ENCODE results near the gene SLC16A3.
"Not testable (repeated sequence)": the region's sequence is repeated elsewhere in the genome, so short reads cannot be mapped to it uniquely, and the experiment has no call there.

The SLC16A3 gene

DNA sequence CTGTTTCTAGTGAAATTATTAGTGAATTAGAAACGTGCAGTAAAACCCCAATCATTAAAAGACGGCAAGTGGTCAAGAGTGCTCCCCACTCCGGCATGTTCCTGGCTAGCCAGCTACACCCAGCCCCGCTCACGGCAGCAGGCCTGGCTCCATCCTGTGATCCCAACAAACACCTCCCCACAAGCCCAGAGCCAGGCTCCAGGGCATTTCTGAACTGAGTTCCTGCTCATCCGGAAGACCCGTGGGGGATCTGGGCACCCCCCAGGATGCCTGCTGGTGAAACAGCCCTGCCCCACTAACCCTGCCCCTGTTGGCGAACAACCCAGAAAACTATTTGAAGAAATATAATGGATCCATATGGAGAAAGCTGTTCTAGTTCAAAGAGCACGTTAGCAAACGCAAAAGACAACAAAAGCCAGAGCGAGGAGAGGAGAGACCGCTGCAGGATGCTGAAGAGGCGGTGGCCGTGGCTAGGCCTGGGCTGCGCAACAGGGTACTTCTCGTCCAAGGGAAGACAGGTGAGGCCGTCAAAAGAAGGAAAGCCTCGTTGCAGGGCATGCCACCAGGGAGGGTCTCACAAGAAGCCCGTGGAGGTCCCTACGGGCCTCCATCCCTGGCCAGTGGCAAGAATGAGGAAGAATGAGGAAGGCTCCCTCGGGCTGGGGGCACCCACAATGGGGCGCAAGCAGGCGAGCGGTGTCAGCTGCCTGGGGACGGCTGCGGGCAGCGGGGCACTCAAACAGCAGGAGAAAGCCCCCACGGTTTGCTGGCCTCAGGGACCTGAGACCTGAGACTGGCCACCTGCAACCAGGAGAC is 19.2 kb downstream of the SLC16A3 start:
- no peak for DNase-seq

DNA sequence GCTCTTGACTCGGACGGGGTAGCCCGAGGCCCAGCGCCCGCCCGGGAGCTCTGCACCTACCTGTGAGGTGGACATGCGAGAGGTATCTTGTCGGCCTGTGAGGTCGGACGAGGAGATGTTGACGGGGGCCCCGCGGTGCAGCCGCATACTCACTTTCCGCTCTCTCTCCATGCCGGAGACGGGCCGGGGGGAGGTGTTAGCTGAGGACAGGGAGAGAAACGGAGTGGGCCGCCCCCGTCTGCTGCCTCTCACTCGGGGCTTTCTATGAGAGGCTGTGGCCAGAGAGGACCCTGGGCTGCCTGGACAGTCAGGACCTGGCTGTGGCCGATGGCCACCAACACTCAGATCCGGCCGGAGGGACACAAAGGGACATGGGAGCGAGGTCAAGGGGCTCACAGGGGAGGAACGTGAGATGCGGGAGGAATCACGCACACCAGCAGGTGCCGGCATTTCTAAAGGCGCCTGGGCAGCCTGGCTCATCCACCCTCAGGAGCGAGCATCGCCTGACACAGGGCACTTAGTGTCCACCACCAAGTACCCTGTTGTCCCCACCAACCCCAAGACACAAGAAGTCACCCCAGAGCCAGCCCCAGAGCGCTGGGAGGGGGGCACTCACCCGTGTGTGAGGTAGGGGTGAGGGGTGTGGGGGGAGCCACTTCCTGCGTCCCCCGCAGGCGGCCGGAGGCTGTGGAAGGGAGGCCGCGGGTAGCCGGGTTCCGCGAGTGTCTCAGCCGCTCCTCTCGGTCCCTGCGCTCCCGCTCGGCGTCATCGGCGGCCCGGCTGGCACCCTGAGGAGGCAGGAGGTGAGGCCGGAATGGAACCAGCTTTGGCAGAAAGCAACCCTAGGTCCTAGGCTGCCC is 20.2 kb downstream of the SLC16A3 start:
- no peak for DNase-seq

DNA sequence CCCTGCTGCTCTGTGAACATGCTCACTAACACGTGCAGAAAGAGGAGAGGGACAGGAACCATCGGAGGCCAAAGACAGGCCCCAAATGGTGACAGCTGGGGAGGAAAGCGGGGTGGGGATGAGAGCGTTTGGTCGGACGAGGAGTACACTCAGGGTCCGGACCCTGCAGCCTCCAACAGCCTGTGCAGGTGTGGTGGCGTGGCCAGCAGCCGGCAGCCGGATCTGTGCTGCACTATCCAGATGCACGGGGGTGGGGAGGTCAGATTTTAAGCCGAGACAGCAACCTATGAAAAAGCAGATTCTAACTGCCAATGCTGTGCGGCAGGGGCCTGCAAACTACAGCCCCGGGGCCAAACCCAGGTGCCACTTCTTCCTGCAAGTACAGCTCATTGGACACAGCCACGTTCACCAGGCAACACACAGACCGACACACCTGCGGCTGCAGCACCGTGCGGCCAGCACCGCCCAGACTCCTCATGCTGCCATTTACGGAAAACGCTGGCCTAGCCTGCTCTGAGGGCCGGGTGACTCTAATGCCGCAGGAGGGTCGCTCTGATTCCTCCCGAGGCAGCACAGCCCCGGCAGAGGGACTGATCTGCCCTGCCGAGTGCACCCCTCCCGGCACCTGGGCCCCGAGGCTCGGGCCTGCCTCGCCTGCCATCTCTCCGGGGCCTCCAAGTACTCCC is 21.2 kb downstream of the SLC16A3 start:
- DNase-seq, result no peak

DNA sequence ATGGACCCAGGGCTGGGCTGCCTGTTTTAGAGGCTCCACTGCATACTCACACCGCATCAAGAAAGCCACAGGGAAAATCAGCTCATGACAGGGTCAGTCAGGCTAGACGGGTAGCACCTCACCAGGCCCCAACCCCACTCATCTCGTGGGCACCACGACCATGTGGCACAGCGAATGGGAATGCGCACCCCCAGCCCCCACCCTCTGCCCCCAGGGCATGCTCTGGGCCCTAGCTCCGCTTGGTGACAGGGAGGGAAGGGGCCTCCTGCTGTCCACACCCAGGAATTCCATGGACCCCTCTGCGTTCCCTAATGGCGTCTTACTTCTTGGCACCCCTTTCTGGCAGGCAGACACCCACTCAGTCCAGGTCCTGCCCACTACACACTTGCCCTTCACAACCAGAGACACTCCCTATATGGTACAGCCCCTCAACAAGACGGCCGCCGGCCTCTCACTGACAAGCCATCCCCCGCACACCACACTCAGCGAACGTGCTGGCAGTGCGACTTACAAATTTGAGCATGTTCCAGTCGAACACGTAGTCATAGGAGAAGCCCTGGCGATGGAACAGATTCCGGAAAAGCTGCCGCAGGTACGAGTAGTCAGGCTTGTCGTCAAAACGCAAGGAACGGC is 22.1 kb downstream of the SLC16A3 start:
- no peak for DNase-seq

DNA sequence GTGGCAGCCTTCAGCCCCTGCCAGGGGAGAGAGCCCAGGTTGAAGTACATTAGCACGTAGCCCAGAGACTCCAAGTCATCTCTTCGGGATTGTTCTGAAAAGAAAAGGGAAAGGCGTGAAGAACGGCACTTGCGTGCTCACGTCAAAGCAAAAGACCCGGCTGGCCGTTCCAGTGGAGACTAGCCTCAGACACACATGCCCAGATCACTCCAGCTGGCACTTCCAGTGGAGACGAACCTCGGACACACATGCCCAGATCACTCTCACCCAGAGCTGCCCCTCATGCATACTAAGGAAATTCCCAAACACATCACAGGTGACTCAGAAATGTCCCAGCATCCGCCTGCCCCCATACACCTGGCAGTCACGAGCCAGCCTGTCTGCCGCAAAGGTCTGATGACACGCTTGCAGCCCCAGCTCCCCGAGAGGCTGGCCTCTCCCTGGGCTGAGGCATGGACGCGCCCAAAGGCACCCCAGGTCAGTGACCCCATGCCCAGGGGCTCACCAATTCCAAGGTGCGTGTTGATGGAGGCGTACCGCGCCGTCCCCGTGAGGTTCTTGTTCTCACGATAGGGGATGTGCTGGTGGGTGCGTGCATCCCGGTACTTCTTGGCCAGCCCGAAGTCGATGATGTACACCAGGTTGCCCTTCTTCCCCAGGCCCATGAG is 23.8 kb downstream of the SLC16A3 start:
- no peak for DNase-seq

GRCh38 chr17:82253179-82253544 is 24.3 kb downstream of the SLC16A3 start:
- no peak for DNase-seq

DNA sequence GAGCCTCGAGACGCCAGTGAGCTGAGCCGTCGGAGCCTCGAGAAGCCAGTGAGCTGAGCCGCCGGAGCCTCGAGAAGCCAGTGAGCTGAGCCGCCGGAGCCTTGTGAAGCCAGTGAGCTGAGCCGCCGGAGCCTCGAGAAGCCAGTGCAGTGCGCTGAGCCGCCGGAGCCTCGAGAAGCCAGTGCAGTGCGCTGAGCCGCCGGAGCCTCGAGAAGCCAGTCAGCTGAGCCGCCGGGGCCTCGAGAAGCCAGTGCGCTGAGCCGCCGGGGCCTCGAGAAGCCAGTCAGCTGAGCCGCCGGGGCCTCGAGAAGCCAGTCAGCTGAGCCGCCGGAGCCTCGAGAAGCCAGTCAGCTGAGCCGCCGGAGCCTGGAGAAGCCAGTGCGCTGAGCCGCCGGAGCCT is 25.3 kb downstream of the SLC16A3 start:
- DNase-seq, result not testable (repeated sequence)

DNA sequence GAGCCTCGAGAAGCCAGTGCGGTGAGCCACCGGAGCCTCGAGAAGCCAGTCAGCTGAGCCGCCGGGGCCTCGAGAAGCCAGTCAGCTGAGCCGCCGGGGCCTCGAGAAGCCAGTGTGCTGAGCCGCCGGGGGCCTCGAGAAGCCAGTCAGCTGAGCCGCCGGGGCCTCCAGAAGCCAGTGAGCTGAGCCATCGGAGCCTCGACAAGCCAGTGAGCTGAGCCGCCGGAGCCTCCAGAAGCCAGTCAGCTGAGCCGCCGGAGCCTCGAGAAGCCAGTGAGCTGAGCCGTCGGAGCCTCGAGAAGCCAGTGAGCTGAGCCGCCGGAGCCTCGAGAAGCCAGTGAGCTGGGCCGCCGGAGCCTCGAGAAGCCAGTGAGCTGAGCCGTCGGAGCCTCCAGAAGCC is 25.9 kb downstream of the SLC16A3 start:
- DNase-seq, result not testable (repeated sequence)

DNA sequence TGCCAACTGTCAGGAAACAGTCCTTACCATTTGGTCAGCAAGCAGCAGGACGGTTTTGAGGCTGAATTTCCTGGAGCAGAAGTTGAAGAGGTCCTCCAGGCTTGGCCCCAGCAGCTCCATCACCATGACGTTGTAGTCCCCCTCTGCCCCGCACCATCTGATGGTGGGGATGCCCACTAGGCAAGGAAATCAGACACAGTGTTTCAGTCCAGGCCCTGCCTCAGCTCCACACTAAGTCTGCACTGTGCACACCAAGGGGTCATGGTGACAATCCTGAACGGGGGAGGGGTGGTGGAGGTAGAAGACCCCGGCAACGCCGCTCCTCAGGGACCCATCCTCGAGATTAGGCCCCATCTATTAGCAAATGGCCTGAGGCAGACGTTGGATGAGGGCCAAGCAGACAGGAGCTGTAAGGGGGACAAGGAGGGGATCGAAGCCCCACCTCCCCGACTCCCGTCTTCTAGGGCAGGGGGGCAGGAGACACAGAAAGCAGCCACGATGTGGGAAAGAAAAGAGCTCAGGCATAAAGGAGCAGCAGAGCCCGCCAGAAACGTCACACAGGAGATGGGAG is 26.6 kb downstream of the SLC16A3 start:
- DNase-seq, result no peak

DNA sequence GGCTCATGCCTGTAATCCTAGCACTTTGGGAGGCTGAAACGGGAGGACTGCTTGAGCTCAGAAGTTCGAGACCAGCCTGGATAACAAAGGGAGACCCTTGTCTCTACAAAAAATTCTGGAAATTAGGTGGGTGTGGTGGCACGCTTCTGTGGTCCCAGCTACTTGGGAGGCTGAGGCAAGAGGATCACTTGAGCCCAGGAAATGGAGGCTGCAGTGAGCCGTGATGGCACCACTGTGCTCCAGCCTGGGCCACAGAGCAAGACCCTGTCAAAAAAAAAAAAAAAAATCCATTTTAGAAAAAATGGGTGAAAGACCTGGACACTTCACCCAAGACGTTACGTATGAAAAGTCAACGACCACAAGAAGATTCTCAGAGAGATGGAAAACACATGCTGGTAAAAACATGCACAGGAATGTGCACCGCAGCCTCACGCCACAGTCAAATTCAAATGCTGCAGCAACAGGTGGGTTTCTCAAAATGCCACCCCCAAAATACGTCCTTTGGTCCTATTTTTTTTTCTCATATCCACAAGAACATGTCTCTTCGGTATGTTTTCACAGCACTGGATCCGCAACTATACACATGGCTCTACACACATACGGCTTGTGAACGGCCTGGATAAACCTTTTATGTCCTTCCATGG is 27.5 kb downstream of the SLC16A3 start:
- no peak for DNase-seq

GRCh38 chr17:82257473-82257872 is 28.6 kb downstream of the SLC16A3 start:
- DNase-seq, result no peak

DNA sequence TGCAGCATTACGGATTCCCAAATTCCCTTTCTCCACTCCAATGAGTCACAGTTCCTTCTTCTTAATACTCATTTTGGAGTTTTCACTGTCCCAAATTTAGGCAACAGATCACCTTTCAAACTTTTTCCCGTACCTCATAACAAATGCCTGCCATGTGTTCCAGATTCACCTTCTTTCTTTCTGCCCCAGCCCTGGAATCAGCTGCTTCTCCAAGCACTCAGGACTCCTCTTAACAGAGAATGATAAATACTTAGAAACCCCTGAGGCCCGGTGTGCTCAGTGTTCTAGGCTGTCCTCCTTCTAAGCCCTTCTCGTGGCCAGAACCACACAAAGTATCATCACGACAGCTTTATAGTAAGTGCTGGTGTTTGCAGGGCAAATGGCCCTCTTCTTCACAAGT is 29.7 kb downstream of the SLC16A3 start:
- no peak for DNase-seq

GRCh38 chr17:82259972-82260961 is 31.4 kb downstream of the SLC16A3 start:
- not testable (repeated sequence) for DNase-seq

- DNase-seq, result no peak
These were observed 33.5 kb downstream of the SLC16A3 start for GRCh38 chr17:82262344-82262743.

- DNase-seq, result no peak
These were observed 34.8 kb downstream of the SLC16A3 start for GRCh38 chr17:82263641-82264040.

- no peak for DNase-seq
These were observed 37.3 kb downstream of the SLC16A3 start for GRCh38 chr17:82266142-82266541.

DNA sequence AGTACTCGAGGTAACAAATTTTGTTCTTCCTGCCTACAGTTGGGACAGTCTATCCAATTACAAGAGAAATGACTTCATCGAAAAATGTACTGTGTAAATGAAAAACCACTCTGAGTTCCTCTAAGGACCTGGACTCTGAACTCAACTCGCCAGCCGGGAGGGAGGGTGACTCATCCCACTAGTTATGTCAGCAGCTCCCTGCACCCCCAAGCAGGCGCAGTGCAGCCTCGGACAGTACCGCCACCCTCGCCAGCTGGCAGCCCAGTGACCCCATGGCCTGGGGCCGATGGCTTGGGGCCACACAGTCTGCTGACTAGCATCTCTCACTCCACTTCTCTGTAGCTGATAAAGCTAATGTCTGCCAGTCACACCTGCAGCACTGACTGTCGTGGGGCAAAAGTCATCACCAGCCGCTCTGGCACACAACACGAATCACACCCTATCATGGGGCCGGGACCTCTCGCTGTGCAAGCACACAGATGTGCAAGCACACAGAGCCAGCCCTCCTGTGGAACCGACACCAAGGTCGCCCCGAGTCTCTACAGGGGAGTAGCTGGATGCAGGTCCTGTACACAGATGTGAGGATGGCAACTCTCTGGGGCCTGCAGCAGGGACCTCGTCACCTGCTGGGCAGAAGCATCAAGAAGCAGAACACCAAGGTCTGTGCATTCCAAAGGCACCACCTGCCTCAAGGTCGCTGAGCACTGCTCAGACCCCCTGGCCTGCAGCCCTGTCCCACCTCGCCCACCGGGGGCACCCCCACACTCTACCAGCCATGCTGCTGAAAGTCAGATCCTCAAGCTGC is 38.9 kb downstream of the SLC16A3 start:
- peak; percentile 50 for DNase-seq

DNA sequence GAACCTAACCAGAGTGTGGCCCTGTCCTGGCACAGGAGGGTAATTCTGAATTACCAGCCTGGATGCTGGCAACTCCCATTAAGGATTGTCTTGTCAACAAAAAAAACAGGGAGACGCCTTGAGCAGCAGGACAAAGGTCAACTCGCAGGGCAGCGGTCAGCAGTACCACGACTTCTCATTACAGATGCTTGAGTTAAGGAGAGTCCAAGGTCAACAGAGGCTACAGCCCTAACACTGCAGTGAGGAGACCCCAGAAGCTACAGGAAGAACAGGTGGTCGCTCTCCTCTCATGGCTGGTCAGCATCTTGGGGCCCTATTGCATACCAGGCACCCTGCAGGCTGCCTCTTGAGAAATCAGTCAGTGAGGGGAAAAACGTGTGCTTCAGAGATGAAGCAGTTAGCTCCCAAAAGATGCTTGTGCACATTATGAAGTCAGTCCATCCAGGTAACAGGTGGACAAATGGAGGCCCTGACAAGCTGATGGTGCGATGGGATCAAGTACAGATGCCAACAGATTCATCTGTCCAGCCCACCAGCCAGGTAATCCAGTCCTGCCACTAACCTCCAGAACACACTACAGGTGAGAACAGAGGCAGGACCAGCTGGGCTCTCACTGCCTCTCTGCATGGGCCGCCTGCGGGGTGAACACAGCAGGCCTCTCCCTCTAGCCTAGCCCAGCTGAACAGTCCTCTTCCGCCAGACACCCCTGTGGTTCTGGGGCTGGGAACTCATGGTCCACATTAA is 40.5 kb downstream of the SLC16A3 start:
- no peak for DNase-seq

Data from GOT3 (cell line).